Neural crest cell (in vitro differentiated cells): Measurements from ENCODE around the gene HMOX1. TPM values are rescaled to one million over a fixed set of nuclear protein-coding genes. Genes with fewer than 3 reads are reported as not detected.

Experiments used
- DNase-seq: peaks from one replicate; pipeline ENCODE4 v3.0.0; 2021; ENCODE audit warnings: low read depth, mixed read lengths, low spot score
- H3K27ac Mint-ChIP-seq: one replicate; pipeline ENCODE4 v1.8.0; 2021; ENCODE audit warnings: mild to moderate bottlenecking, mixed read lengths; ENCODE audit not compliant: unreplicated experiment
- H3K27me3 Mint-ChIP-seq: 2 replicates; pipeline ENCODE4 v1.8.0; 2021; ENCODE audit warnings: low read depth, mild to moderate bottlenecking, mixed read lengths
- H3K36me3 Mint-ChIP-seq: 2 replicates; pipeline ENCODE4 v1.8.0; 2021; ENCODE audit warnings: low read depth, mild to moderate bottlenecking, mixed read lengths
- H3K4me1 Mint-ChIP-seq: 2 replicates; pipeline ENCODE4 v1.8.0; 2021; ENCODE audit warnings: mixed read lengths
- H3K4me3 Mint-ChIP-seq: one replicate; pipeline ENCODE4 v1.8.0; 2021; ENCODE audit warnings: mild to moderate bottlenecking, mixed read lengths
- H3K9me3 Mint-ChIP-seq: 2 replicates; pipeline ENCODE4 v1.8.0; 2021; ENCODE audit warnings: mixed read lengths
- total RNA-seq: library from RNA; stranded (reverse); gene quantifications from 2 replicates; pipeline ENCODE4 v1.2.1, GENCODE V29; 2021
- TF ChIP-seq, protein P1 (sequence below): fragments of 200-600 bp; sonication (generic); conservative IDR thresholded peaks from 2 replicates; pipeline ENCODE4 v1.5.0; 2021; ENCODE audit warnings: antibody characterized with exemption, mild to moderate bottlenecking

HMOX1 gene
- total RNA-seq, 1 donor from 2014 or later, result 2.4 TPM

DNA sequence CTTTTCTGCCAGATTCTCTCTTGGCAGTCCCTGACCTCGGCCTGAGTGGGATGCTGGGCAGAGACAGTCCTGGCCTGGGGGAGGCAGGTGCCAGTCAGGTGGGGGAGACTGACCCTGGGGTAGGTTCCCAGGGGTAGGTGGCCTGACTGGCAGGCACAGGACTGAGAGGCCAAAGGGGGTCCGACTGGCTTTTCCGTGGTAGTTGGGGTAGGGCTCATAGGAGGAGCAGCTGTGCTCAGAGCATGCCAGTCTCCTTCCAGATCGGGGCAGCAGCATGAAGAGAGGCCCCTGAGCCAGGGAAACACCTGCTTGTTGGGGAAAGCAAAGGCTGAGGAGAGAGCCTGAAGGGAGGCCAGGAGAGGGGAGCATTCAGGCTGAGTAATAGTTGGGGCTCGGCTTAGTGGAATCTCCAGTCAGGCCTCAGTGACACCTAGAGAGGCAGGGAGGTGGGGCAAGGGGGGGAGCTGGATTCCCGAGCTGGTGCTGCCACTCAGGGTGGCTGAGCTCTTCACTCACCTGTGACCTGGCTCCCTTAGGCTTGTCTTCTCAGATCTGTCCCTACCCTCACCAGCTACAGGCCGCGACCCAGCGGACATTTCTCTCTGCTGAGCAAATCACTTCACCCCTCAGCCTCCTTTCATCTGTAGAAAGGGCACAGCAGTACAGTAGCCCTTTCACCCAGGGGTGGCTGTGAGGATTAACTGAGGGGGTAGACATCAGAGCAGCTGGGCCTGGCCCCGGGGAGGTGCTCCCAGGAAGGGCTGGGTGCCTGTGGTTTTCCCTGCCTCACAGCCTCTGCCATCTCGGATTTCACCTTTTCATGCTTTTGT, 45.3 kb downstream of the HMOX1 start:
- TF ChIP-seq, protein P1, sequence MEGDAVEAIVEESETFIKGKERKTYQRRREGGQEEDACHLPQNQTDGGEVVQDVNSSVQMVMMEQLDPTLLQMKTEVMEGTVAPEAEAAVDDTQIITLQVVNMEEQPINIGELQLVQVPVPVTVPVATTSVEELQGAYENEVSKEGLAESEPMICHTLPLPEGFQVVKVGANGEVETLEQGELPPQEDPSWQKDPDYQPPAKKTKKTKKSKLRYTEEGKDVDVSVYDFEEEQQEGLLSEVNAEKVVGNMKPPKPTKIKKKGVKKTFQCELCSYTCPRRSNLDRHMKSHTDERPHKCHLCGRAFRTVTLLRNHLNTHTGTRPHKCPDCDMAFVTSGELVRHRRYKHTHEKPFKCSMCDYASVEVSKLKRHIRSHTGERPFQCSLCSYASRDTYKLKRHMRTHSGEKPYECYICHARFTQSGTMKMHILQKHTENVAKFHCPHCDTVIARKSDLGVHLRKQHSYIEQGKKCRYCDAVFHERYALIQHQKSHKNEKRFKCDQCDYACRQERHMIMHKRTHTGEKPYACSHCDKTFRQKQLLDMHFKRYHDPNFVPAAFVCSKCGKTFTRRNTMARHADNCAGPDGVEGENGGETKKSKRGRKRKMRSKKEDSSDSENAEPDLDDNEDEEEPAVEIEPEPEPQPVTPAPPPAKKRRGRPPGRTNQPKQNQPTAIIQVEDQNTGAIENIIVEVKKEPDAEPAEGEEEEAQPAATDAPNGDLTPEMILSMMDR, result no peak
- H3K27me3 Mint-ChIP-seq, result no peaks in the 10 kb centered on the region
- DNase-seq, result no peak
- peaks cover 16% of the 10 kb centered on the region for H3K4me1 Mint-ChIP-seq
- H3K4me3 Mint-ChIP-seq, result no peak overlapping the region
- peaks cover 5% of the 10 kb centered on the region for H3K36me3 Mint-ChIP-seq
- peak overlapping the region; percentile 84 for H3K27ac Mint-ChIP-seq
- H3K9me3 Mint-ChIP-seq, result no peaks in the 10 kb centered on the region

DNA sequence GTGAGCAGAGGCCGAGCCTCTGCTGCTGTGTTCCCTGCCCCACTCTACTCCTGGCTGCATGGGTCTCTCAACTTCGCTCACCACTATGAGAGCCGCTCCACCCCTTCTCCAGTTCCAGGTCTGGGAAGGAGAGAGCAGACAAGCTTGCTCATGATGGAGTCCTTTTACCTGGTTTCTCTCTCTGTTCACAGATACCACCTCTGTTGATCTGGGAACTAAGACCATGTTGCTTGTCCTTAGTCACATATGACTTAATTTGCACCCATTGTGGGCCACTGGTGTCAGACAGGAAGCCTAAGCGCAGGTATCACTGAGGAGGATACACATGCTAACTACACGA, 45.9 kb downstream of the HMOX1 start:
- Mint-ChIP-seq H3K9me3 (no peaks in the 10 kb centered on the region), H3K4me3 (no peak overlapping the region), H3K36me3 (peaks cover 6% of the 10 kb centered on the region), H3K27me3 (no peaks in the 10 kb centered on the region), H3K4me1 (peaks cover 16% of the 10 kb centered on the region), H3K27ac (peak overlapping the region; percentile 84)
- TF ChIP-seq, protein P1, result no peak
- DNase-seq, result no peak

DNA sequence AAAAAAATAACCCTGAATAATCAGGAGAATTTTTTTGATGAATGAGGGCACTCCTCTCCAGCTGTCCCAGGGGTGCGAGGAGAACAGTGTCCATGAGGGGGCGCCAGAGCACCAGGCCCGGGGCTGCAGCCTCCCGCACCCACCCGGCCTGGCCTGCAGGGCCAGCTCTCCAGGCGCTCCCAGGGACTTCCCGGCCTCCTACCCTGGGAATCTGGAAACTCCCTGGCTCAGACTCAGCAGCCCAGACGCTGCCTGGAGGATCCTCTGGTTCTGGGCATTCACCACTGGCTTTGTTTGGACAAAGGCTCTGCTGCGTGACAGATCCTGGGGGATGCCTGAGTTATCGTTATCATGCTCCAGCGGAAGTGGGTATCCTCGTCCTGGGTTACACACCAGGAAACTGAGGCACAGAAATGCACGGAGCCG, 50.0 kb downstream of the HMOX1 start:
- Mint-ChIP-seq H3K9me3 (peaks cover 11% of the 10 kb centered on the region), H3K27me3 (peaks cover 3% of the 10 kb centered on the region), H3K4me1 (peaks cover 19% of the 10 kb centered on the region), H3K27ac (no peak overlapping the region), H3K4me3 (no peak overlapping the region), H3K36me3 (peaks cover 27% of the 10 kb centered on the region)
- peak; percentile 96 for DNase-seq
- TF ChIP-seq, protein P1, result peak; percentile 97

DNA sequence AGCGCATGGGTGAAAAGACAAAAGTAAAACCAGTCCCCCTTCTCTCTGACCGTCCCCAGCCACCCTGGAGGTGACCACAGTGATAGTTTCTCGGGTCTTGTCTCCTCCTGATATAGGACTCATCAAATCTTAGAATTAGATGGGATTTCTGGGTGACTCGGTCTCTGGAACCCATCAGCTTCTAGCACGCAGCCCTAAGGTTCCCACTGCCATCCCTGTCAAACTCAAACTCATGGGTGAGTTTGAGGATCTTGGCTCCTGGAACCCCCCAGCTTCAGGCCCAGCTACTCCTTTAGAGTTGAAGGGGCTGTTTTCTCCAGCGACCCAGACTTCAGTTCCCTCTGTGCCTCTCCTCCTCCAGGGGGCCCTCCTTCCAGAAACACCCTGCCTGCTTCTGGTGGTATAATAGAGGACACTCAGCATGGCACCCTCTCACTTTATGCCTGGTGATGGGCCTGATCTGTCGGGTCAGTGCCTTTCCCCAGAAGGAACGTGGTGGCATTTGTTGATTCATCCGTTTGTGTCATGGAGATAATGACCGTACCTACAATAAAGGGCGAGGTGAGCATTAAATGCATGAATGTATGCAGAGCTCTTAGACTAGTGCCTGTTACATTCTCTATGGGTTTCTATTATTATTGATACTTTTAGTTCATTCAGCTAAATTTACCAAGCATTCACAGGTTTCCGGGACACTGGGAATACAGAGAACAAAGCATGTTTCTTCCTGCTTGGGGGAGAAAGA, 50.8 kb downstream of the HMOX1 start:
- TF ChIP-seq, protein P1, result no peak
- Mint-ChIP-seq H3K27ac (no peak overlapping the region), H3K27me3 (peaks cover 3% of the 10 kb centered on the region), H3K36me3 (peaks cover 27% of the 10 kb centered on the region), H3K4me1 (peaks cover 16% of the 10 kb centered on the region), H3K9me3 (peaks cover 11% of the 10 kb centered on the region), H3K4me3 (peak overlapping the region; percentile 2)
- no peak for DNase-seq

DNA sequence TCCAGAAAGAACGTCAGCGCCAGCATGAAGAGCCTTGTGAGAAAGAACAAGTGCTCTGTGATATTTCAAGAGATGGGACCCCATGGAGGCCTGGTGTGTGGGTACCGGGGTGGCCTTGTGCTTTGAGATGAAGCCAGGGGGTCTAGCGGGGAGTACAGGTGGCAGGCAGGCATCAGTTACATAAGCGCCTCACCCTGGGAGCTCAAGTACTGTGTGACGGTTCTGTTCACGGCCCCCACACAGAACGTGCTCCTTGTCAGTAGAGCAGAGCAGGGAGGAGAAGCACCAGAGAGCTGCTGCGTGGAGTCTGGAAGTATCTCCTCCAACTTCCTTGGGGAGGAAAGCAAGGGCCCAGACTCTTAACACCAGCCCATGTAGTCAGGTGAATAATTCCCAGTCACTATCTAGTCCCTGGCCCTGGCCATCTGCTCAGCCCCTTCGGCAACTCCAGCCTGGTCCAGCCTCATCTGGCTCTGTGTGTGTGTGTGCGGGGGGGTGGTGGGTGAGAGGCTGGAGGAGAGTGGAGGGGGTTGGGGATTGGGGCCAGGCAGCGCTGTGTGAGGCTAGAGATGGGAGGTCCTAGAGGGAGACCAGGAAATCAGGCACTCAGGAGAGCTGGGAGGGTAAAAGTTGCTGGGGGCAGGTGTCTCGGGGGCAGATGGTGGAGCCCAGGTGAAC, 51.5 kb downstream of the HMOX1 start:
- H3K36me3 Mint-ChIP-seq, result peaks cover 30% of the 10 kb centered on the region
- DNase-seq, result no peak
- TF ChIP-seq, protein P1, result no peak
- H3K27ac Mint-ChIP-seq, result no peak overlapping the region
- H3K9me3 Mint-ChIP-seq, result peaks cover 14% of the 10 kb centered on the region
- peaks cover 3% of the 10 kb centered on the region for H3K27me3 Mint-ChIP-seq
- peaks cover 12% of the 10 kb centered on the region for H3K4me1 Mint-ChIP-seq
- no peak overlapping the region for H3K4me3 Mint-ChIP-seq
